HEK293T (cell line): ENCODE data around the gene RCC2.

Experiments used
- ARNT ChIP-seq: fragments of 450-650 bp; IDR thresholded peaks from 2 replicates; pipeline ENCODE4 v1.6.1; 2017; ENCODE audit warnings: mild to moderate bottlenecking
- BHLHE40 ChIP-seq: fragments of 450-650 bp; IDR thresholded peaks from 2 replicates; pipeline ENCODE4 v1.6.1; 2016; ENCODE audit warnings: mild to moderate bottlenecking, moderate library complexity, borderline replicate concordance
- CTBP1 ChIP-seq: fragments of 450-650 bp; IDR thresholded peaks from 2 replicates; pipeline ENCODE4 v1.6.1; 2016; ENCODE audit warnings: borderline replicate concordance
- ELF4 ChIP-seq: fragments of 450-650 bp; IDR thresholded peaks from 2 replicates; pipeline ENCODE4 v1.6.1; 2017; ENCODE audit warnings: antibody characterized with exemption
- FOXK2 ChIP-seq: fragments of 450-650 bp; IDR thresholded peaks from 2 replicates; pipeline ENCODE4 v1.6.1; 2016; ENCODE audit warnings: mild to moderate bottlenecking
- FOXM1 ChIP-seq: fragments of 450-650 bp; IDR thresholded peaks from 2 replicates; pipeline ENCODE4 v1.6.1; 2017; ENCODE audit warnings: mild to moderate bottlenecking, borderline replicate concordance
- HDGF ChIP-seq: fragments of 450-650 bp; IDR thresholded peaks from 2 replicates; pipeline ENCODE4 v1.6.1; 2017; ENCODE audit warnings: antibody characterized with exemption, borderline replicate concordance
- L3MBTL2 ChIP-seq: fragments of 450-650 bp; conservative IDR thresholded peaks from 2 replicates; pipeline ENCODE4 v1.6.1; 2016; ENCODE audit warnings: mild to moderate bottlenecking
- LEF1 ChIP-seq: fragments of 450-650 bp; IDR thresholded peaks from 2 replicates; pipeline ENCODE4 v1.6.1; 2017; ENCODE audit warnings: mild to moderate bottlenecking, borderline replicate concordance
- SP1 ChIP-seq: fragments of 450-650 bp; IDR thresholded peaks from 2 replicates; pipeline ENCODE4 v1.6.1; 2017
- SUZ12 ChIP-seq: fragments of 450-650 bp; IDR thresholded peaks from 2 replicates; pipeline ENCODE4 v1.6.1; 2016; ENCODE audit warnings: mild to moderate bottlenecking
- TARDBP ChIP-seq: fragments of 450-650 bp; IDR thresholded peaks from 2 replicates; pipeline ENCODE4 v1.6.1; 2016
- ZNF384 ChIP-seq: fragments of 450-650 bp; IDR thresholded peaks from 2 replicates; pipeline ENCODE4 v1.6.1; 2016

DNA sequence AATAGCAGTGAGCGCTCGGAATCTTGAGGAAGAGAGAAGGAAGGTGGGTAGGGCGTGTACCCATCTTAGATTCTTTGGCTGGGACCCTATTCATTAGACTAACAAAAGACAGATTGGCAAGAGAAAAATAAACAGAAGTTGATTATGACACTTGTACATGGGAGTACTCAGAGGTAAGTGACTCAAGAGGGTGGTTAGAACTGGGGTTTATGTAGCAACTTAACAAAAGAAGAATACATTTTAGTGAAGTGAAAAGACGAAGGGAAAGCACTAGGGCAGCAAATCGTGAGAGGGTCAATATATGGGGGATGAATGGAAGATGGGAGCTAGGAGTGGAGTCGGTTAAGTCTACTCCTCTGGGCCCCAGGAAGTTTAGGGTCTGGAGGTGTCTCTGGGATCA, 25.8 kb upstream of the RCC2 start:
- TF ChIP-seq HDGF (no peak), ELF4 (no peak), CTBP1 (no peak), SP1 (no peak), FOXM1 (no peak), ARNT (no peak), L3MBTL2 (no peak), BHLHE40 (no peak), FOXK2 (no peak), TARDBP (no peak), LEF1 (no peak), ZNF384 (no peak), SUZ12 (no peak)
